GM19467 (cell line): ENCODE data around the gene ANO6.
"Not testable (repeated sequence)": the region's sequence is repeated elsewhere in the genome, so short reads cannot be mapped to it uniquely, and the experiment has no call there.

Source experiments
- ATAC-seq: cut with Tn5 transposase; IDR thresholded peaks from one replicate; pipeline ENCODE4 v1.9.1; 2021; ENCODE audit warnings: mild to moderate bottlenecking, moderate library complexity; ENCODE audit not compliant: unreplicated experiment

ANO6 gene

GRCh38 chr12:45304514-45305178 lies 88.8 kb downstream of the ANO6 start:
- ATAC-seq: no peak

GRCh38 chr12:45305907-45306306 lies 90.0 kb downstream of the ANO6 start:
- no peak for ATAC-seq

GRCh38 chr12:45309836-45310626 lies 94.1 kb downstream of the ANO6 start:
- ATAC-seq: no peak

- no peak for ATAC-seq
Observed at GRCh38 chr12:45310627-45310968, 94.7 kb downstream of the ANO6 start.

- ATAC-seq: no peak
Observed at GRCh38 chr12:45312012-45312411, 96.1 kb downstream of the ANO6 start.

GRCh38 chr12:45314770-45315169 lies 98.9 kb downstream of the ANO6 start:
- ATAC-seq: no peak

- ATAC-seq: no peak
Observed at GRCh38 chr12:45315462-45315861, 99.6 kb downstream of the ANO6 start.

- ATAC-seq: not testable (repeated sequence)
Observed at GRCh38 chr12:45317261-45317660, 101.4 kb downstream of the ANO6 start.

- no peak for ATAC-seq
Observed at GRCh38 chr12:45322810-45323209, 106.9 kb downstream of the ANO6 start.

GRCh38 chr12:45324391-45324790 lies 108.5 kb downstream of the ANO6 start:
- no peak for ATAC-seq

GRCh38 chr12:45326358-45326975 lies 110.6 kb downstream of the ANO6 start:
- no peak for ATAC-seq

- no peak for ATAC-seq
Observed at GRCh38 chr12:45327823-45328383, 112.0 kb downstream of the ANO6 start.

GRCh38 chr12:45329238-45329637 lies 113.3 kb downstream of the ANO6 start:
- no peak for ATAC-seq

GRCh38 chr12:45329702-45330101 lies 113.8 kb downstream of the ANO6 start:
- no peak for ATAC-seq

GRCh38 chr12:45331552-45331951 lies 115.7 kb downstream of the ANO6 start:
- no peak for ATAC-seq

GRCh38 chr12:45334396-45334795 lies 118.5 kb downstream of the ANO6 start:
- no peak for ATAC-seq

GRCh38 chr12:45336331-45336730 lies 120.4 kb downstream of the ANO6 start:
- no peak for ATAC-seq

GRCh38 chr12:45336762-45337596 lies 121.1 kb downstream of the ANO6 start:
- no peak for ATAC-seq

- no peak for ATAC-seq
Observed at GRCh38 chr12:45337835-45338234, 121.9 kb downstream of the ANO6 start.

- no peak for ATAC-seq
Observed at GRCh38 chr12:45338272-45338671, 122.4 kb downstream of the ANO6 start.

- ATAC-seq: no peak
Observed at GRCh38 chr12:45339035-45339434, 123.1 kb downstream of the ANO6 start.
